Adipose tissue (tissue), 3 donors: ENCODE data around the gene MGAT5. TPM values are rescaled to one million over a fixed set of nuclear protein-coding genes. Genes with fewer than 3 reads are reported as not detected.

Source experiments
- H3K27ac ChIP-seq: one replicate; pipeline ENCODE4 v1.5.1; 2013; ENCODE audit warnings: low read depth, low read length
- WGBS, 3 donors: extraction: QIAGEN DNeasy Blood & Tissue Kit; methylation state at CpG; one replicate each; pipeline ENCODE4 v1.1.7; 2013; 5-methylcytosine and 5-hydroxymethylcytosine counted together
- polyA plus RNA-seq, 3 donors: library from polyadenylated mRNA; stranded (reverse); fragments of 200-250 nt; gene quantifications; one replicate each; pipeline ENCODE4 v1.2.3, GENCODE V29; 2013
- donor health status: healthy with polysubstance abuse.
- donor health status: Bipolar disorder and iron deficiency.
- donor health status: healthy.

Gene MGAT5
- polyA plus RNA-seq, 3 donors: 4.8 to 7.2 (median 6.7) TPM

- WGBS, 3 donors: 42 to 51% (median 44%) methylated on average over 8 of the region's 8 CpGs
- no peak overlapping the region for H3K27ac ChIP-seq
Measured at GRCh38 chr2:134411828-134412638, 158.2 kb downstream of the MGAT5 start.

DNA sequence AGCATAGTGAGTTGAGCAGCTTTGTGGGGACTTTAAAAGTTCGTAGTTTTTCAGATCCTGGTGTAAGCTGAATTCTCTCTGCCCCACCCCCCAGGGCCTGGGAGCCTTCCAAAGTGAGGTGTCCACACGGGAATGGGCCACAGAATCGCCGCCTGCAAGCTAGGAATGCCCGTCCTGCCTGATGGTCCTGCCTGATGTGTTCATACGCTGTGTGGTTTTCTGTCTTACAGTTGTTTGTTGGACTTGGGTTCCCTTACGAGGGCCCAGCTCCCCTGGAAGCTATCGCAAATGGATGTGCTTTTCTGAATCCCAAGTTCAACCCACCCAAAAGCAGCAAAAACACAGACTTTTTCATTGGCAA lies 158.7 kb downstream of the MGAT5 start:
- 76 to 90% (median 80%) methylated on average over 8 of the region's 8 CpGs for WGBS, 3 donors
- no peak overlapping the region for H3K27ac ChIP-seq

- no peak overlapping the region for H3K27ac ChIP-seq
- WGBS, 3 donors: 60 to 90% (median 75%) methylated on average over 1 of the region's 1 CpG
Measured at GRCh38 chr2:134413430-134413829, 159.6 kb downstream of the MGAT5 start.

GRCh38 chr2:134413912-134414311 lies 160.0 kb downstream of the MGAT5 start:
- 50 to 91% (median 67%) methylated on average over 2 of the region's 2 CpGs for WGBS, 3 donors
- no peak overlapping the region for H3K27ac ChIP-seq

GRCh38 chr2:134416018-134416417 lies 162.1 kb downstream of the MGAT5 start:
- WGBS, 3 donors: 74 to 93% (median 84%) methylated on average over 2 of the region's 2 CpGs
- H3K27ac ChIP-seq: no peak overlapping the region

- WGBS, 3 donors: 92 to 100% (median 94%) methylated on average over 1 of the region's 1 CpG
- H3K27ac ChIP-seq: no peak overlapping the region
Measured at GRCh38 chr2:134416637-134417036, 162.8 kb downstream of the MGAT5 start.

GRCh38 chr2:134417968-134418582 lies 164.2 kb downstream of the MGAT5 start:
- WGBS, 3 donors: 72 to 77% (median 77%) methylated on average over 5 of the region's 5 CpGs
- H3K27ac ChIP-seq: no peak overlapping the region

DNA sequence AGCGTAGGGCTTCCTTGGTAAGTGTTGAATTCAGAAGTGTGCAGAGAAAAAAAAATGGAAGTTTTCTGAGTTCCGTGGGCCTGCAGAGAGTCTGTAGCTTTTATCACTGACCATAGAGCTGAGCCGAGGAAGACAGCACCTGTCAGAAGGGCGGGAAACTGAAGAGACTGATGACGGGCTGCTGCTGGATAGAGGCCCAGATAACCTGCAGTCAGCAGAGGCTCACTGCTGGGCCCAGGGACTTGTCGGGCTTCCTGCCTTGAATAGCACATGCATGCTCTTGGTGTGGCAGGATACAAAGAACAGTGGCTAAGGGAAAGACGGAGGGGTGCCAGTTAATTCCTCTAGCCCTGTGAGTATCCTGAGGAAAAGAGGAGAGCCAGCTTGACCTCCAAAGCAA lies 166.4 kb downstream of the MGAT5 start:
- H3K27ac ChIP-seq: no peak overlapping the region
- 70 to 88% (median 85%) methylated on average over 7 of the region's 7 CpGs for WGBS, 3 donors

DNA sequence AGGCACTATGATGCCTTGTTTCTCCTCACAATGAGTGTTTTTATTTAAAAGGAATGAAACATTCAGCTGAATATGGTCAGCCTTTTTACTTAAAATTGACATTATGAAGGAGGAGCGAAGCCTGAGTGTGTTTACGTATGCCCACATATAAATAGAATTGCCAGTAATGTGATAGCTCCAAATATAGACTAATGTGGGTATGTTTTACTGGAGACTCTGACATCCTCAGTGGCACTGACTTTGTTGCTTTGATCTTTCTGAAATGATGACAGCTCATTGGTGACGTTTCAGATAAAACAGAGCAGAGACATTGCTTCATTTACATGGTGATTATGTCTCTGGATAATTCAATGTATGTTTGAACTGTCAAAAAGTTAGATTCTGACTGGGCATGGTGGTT lies 167.0 kb downstream of the MGAT5 start:
- WGBS, 3 donors: 76 to 93% (median 93%) methylated on average over 3 of the region's 3 CpGs
- H3K27ac ChIP-seq: no peak overlapping the region

DNA sequence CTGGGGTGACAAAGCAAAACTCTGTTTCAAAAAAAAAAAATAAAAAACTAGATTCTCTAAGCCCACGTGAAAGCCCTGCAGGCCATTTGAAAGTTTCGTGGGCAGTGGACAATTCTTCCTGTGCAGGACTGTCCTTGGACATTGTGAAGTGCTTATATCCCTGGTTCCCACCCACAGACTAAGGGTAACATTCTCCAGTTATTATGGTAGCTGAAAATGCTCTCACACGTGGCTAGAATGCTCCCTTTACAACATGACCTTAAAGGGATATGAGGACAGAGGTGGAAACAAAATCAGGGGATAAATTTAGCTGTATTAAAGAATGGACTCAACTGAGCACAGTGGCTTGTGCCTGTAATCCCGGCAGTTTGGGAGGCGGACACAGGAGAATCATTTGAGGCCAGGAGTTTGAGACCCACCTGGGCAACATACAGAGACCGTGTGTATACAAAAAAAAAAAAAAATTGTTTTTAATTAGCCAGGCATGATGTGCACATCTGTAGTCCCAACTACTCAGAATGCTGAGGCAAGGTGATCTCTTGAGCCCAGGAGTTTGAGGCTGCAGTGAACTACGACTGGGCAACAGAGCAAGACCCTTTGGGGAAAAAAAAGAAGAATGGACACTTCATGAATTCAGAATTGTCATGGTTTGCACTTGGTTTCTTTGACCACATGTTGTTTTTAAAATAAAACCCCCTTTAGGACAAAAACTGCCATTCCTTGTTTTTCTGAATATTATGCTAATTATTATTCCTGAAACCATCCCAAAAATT lies 167.9 kb downstream of the MGAT5 start:
- no peak overlapping the region for H3K27ac ChIP-seq
- 80 to 90% (median 88%) methylated on average over 7 of the region's 7 CpGs for WGBS, 3 donors

- no peak overlapping the region for H3K27ac ChIP-seq
- WGBS, 3 donors: 80 to 91% (median 80%) methylated on average over 6 of the region's 6 CpGs
Measured at GRCh38 chr2:134425724-134426496, 172.0 kb downstream of the MGAT5 start.

DNA sequence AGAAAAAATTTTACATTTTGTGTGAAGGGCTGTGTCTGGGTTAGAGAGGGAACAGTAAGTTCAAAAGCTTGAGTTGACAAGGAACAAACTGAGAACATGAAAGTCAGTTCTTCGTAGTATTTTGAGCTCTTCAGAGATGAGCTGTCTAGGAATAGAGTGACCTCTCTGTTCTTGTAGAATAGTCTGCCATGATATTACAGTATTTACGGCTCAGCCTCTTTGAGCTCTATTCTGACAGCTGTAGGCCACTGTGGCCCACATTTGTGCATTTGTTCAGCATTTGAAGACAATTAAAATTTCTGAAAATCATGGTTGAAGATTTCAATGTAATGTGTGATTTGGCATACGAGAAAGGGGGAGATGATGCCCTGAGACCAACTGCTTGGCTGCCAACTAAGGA lies 172.8 kb downstream of the MGAT5 start:
- WGBS, 3 donors: 92 to 97% (median 95%) methylated on average over 3 of the region's 3 CpGs
- no peak overlapping the region for H3K27ac ChIP-seq

DNA sequence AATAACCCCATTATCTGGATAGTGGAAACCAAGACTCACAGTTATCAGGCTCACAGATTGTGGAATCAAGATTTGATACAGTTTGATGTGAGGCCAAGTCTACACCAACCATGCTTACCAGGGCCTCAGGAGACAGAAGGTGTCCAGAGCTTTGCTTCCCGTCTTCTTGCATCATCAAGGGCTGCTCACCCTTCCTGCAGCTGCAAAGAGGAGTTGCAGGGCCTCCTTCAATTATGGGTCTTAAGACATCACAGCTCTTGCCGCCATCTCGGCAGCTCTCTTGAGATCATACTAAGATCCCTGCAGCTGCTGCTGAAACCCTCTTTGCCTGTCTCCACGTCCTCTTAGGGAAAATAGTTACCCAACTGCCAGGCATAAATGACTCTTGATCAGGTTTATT lies 176.0 kb downstream of the MGAT5 start:
- WGBS, 3 donors: 54 to 71% (median 68%) methylated on average over 4 of the region's 4 CpGs
- no peak overlapping the region for H3K27ac ChIP-seq

GRCh38 chr2:134431838-134432434 lies 178.1 kb downstream of the MGAT5 start:
- 37 to 93% (median 89%) methylated on average over 2 of the region's 2 CpGs for WGBS, 3 donors
- no peak overlapping the region for H3K27ac ChIP-seq

GRCh38 chr2:134432435-134432883 lies 178.6 kb downstream of the MGAT5 start:
- no peak overlapping the region for H3K27ac ChIP-seq
- WGBS, 3 donors: 24 to 97% (median 94%) methylated on average over 3 of the region's 3 CpGs

- WGBS, 3 donors: 32 to 79% (median 75%) methylated on average over 7 of the region's 7 CpGs
- H3K27ac ChIP-seq: no peak overlapping the region
Measured at GRCh38 chr2:134433469-134433868, 179.6 kb downstream of the MGAT5 start.

- H3K27ac ChIP-seq: no peak overlapping the region
- 69 to 98% (median 92%) methylated on average over 6 of the region's 6 CpGs for WGBS, 3 donors
Measured at GRCh38 chr2:134433979-134434378, 180.1 kb downstream of the MGAT5 start.

- H3K27ac ChIP-seq: no peak overlapping the region
- 51 to 97% (median 91%) methylated on average over 4 of the region's 4 CpGs for WGBS, 3 donors
Measured at GRCh38 chr2:134435505-134435904, 181.6 kb downstream of the MGAT5 start.
